Parathyroid adenoma (tissue), 2 donors: ENCODE measurements around the gene ENOX2.

Experiments used
- H2AFZ ChIP-seq: fragments of 300-600 bp; sonication (generic); one replicate; pipeline ENCODE4 v1.7.0; 2017; ENCODE audit warnings: antibody characterized with exemption, mild to moderate bottlenecking
- H3K27ac ChIP-seq: fragments of 300-600 bp; sonication (generic); one replicate; pipeline ENCODE4 v1.7.0; 2017
- H3K27me3 ChIP-seq: fragments of 300-600 bp; sonication (generic); one replicate; pipeline ENCODE4 v1.7.0; 2017; ENCODE audit warnings: low read length; ENCODE audit not compliant: control insufficient read depth, insufficient read depth
- H3K36me3 ChIP-seq: fragments of 300-600 bp; sonication (generic); one replicate; pipeline ENCODE4 v1.7.0; 2017; ENCODE audit warnings: low read length; ENCODE audit not compliant: control insufficient read depth, insufficient read depth
- H3K4me1 ChIP-seq: fragments of 300-600 bp; sonication (generic); one replicate; pipeline ENCODE4 v1.7.0; 2017; ENCODE audit warnings: control low read depth
- H3K4me2 ChIP-seq: fragments of 300-600 bp; sonication (generic); one replicate; pipeline ENCODE4 v1.7.0; 2017; ENCODE audit warnings: low read length
- H3K4me3 ChIP-seq: fragments of 300-600 bp; sonication (generic); one replicate; pipeline ENCODE4 v1.7.0; 2017; ENCODE audit warnings: low read depth, low read length
- H3K79me2 ChIP-seq: fragments of 300-600 bp; sonication (generic); one replicate; pipeline ENCODE4 v1.7.0; 2017; ENCODE audit warnings: control low read depth
- H3K9ac ChIP-seq: fragments of 300-600 bp; sonication (generic); one replicate; pipeline ENCODE4 v1.7.0; 2017; ENCODE audit warnings: mild to moderate bottlenecking
- H3K9me3 ChIP-seq: fragments of 300-600 bp; sonication (generic); one replicate; pipeline ENCODE4 v1.7.0; 2017; ENCODE audit warnings: low read length; ENCODE audit not compliant: control insufficient read depth
- TF ChIP-seq, protein P1 (sequence below): fragments of 300-600 bp; sonication (generic); IDR thresholded peaks from one replicate; pipeline ENCODE4 v1.7.0; 2017; ENCODE audit warnings: antibody characterized with exemption, mild to moderate bottlenecking
- donor health status: primary hyperparathyroidism.

ENOX2 gene

DNA sequence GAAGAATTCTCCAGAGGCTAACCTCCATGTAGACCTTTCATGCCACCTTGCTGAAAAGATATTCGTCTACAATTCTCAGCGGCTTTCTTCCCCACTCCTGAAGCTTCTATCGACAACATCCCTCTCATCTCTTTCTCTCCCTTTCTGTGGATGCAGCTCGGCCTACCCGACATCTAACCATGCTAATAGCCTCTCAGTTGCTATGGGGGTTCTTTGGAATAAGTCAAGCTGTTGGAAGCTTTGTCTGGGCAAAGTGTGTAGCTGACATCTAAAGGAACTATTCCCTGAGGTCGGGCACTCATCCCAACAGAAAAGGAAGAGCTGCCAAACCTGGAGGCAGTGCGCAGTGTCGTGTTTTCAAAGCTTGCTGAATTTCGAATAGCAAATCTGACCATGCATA lies 309.1 kb downstream of the ENOX2 start:
- Histone ChIP-seq H3K9me3 (no peaks in the 10 kb centered on the region), H3K4me1 (no peaks in the 10 kb centered on the region), H3K4me3 (no peak overlapping the region), H3K4me2 (no peak overlapping the region), H3K27me3 (no peaks in the 10 kb centered on the region), H3K36me3 (no peaks in the 10 kb centered on the region), H3K79me2 (no peaks in the 10 kb centered on the region), H2AFZ (no peak overlapping the region), H3K27ac (no peak overlapping the region), H3K9ac (no peak overlapping the region)
- TF ChIP-seq, protein P1, sequence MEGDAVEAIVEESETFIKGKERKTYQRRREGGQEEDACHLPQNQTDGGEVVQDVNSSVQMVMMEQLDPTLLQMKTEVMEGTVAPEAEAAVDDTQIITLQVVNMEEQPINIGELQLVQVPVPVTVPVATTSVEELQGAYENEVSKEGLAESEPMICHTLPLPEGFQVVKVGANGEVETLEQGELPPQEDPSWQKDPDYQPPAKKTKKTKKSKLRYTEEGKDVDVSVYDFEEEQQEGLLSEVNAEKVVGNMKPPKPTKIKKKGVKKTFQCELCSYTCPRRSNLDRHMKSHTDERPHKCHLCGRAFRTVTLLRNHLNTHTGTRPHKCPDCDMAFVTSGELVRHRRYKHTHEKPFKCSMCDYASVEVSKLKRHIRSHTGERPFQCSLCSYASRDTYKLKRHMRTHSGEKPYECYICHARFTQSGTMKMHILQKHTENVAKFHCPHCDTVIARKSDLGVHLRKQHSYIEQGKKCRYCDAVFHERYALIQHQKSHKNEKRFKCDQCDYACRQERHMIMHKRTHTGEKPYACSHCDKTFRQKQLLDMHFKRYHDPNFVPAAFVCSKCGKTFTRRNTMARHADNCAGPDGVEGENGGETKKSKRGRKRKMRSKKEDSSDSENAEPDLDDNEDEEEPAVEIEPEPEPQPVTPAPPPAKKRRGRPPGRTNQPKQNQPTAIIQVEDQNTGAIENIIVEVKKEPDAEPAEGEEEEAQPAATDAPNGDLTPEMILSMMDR = no peak

DNA sequence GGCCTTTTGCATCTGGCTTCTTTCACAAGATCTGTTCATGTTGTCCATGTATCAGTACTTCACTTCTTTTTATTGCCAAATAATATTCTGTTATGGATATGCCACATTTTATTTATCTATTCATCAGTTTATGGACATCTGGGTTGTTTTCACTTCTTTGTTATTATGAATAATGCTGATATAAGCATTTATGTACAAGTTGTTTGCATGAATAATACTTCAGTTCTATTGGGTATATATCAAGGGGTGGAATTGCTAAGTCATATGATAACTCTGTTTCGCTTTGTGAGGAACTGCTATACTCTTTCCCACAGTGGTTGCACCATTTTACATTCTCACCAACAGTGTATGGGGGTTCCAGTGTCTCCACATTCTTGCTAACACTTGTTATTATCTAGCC lies 310.8 kb downstream of the ENOX2 start:
- Histone ChIP-seq H3K36me3 (no peaks in the 10 kb centered on the region), H3K27me3 (no peaks in the 10 kb centered on the region), H2AFZ (no peak overlapping the region), H3K79me2 (no peaks in the 10 kb centered on the region), H3K4me3 (no peak overlapping the region), H3K9me3 (no peaks in the 10 kb centered on the region), H3K9ac (no peak overlapping the region), H3K4me2 (no peak overlapping the region), H3K27ac (no peak overlapping the region), H3K4me1 (no peaks in the 10 kb centered on the region)
- TF ChIP-seq, protein P1 = no peak

DNA sequence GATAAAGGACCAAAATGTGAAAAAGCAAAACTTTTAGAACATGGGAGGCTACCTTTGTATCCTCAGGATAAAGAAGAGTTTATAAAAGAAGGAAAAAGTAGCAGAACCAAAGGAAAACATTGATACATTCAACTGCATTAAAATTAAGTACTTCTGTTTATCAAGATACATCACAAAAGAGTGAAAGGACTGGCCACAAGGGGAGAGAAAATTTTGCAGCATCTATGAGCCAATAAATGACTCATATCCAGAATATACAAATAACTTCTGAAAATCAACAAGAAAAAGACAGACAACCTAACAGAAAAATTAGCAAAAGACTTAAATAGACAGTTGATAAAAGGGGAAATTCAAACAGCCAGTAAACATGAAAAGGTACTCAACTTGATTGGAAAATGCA lies 324.1 kb downstream of the ENOX2 start:
- TF ChIP-seq, protein P1 = no peak
- no peaks in the 10 kb centered on the region for H3K36me3 ChIP-seq
- H3K9ac ChIP-seq = no peak overlapping the region
- H3K4me2 ChIP-seq = no peak overlapping the region
- H3K27me3 ChIP-seq = no peaks in the 10 kb centered on the region
- H3K27ac ChIP-seq = no peak overlapping the region
- no peaks in the 10 kb centered on the region for H3K9me3 ChIP-seq
- no peaks in the 10 kb centered on the region for H3K79me2 ChIP-seq
- no peak overlapping the region for H2AFZ ChIP-seq
- H3K4me1 ChIP-seq = no peaks in the 10 kb centered on the region
- no peak overlapping the region for H3K4me3 ChIP-seq

DNA sequence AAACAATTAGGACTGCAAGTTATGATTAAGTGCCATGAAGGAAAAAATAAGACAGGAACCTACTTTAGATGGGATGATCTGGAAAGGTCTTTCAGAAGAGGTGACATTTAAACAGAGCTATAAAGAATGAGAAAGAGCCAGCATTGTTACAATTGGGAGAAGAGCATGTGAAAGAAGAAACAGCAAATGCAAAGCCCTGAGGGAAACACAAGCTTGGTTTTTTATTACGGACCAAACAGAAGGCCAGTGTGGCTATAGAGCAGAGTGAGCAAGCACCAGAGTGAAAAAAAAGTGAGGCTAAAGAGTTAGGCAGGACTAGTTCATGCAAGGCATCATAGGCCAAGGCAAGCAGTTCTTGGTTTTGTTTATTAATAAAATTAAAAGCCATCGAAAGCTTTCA lies 325.6 kb downstream of the ENOX2 start:
- Histone ChIP-seq H3K4me3 (no peak overlapping the region), H3K36me3 (no peaks in the 10 kb centered on the region), H2AFZ (no peak overlapping the region), H3K79me2 (no peaks in the 10 kb centered on the region), H3K4me2 (no peak overlapping the region), H3K4me1 (no peaks in the 10 kb centered on the region), H3K9me3 (no peaks in the 10 kb centered on the region), H3K27ac (no peak overlapping the region), H3K27me3 (no peaks in the 10 kb centered on the region), H3K9ac (no peak overlapping the region)
- TF ChIP-seq, protein P1 = no peak

DNA sequence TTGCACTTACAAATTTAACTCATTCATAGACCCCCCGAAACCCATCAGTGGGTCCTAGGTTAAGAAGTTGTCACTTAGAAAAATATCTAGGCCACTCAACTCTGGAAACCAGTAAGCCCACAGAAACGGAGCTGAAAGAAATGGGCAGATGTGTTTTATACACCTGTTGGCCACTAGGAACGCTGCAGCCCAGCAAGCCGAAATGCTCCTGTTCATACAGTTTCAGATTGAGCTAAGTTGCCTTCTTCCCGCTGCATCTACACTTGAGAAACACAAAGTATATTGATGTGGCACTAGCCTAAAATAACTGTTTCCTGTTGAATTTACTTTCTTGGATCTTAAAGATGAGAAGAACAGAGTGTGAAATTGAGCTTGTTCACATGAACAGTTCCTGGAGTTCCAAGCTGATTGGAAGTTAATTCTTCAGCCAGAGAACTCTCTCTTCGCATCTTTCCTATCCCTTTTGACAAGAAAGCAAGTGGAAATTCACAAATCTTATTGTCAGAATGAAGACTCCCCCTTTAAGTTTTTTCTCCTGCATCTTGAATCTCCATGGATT lies 327.1 kb downstream of the ENOX2 start:
- H3K4me2 ChIP-seq = no peak overlapping the region
- H3K27me3 ChIP-seq = no peaks in the 10 kb centered on the region
- no peaks in the 10 kb centered on the region for H3K9me3 ChIP-seq
- H3K4me3 ChIP-seq = no peak overlapping the region
- TF ChIP-seq, protein P1 = peak; percentile 50
- no peaks in the 10 kb centered on the region for H3K4me1 ChIP-seq
- no peak overlapping the region for H3K9ac ChIP-seq
- no peak overlapping the region for H2AFZ ChIP-seq
- H3K79me2 ChIP-seq = no peaks in the 10 kb centered on the region
- H3K36me3 ChIP-seq = no peaks in the 10 kb centered on the region
- no peak overlapping the region for H3K27ac ChIP-seq
